SKM-1 (cell line): ENCODE results near the gene BRCA2.

Experiments
- DNase-seq: peaks from one replicate; lab custom pipeline; 2025; ENCODE audit not compliant: unreplicated experiment; lab: John Stamatoyannopoulos, UW

Gene BRCA2

DNA sequence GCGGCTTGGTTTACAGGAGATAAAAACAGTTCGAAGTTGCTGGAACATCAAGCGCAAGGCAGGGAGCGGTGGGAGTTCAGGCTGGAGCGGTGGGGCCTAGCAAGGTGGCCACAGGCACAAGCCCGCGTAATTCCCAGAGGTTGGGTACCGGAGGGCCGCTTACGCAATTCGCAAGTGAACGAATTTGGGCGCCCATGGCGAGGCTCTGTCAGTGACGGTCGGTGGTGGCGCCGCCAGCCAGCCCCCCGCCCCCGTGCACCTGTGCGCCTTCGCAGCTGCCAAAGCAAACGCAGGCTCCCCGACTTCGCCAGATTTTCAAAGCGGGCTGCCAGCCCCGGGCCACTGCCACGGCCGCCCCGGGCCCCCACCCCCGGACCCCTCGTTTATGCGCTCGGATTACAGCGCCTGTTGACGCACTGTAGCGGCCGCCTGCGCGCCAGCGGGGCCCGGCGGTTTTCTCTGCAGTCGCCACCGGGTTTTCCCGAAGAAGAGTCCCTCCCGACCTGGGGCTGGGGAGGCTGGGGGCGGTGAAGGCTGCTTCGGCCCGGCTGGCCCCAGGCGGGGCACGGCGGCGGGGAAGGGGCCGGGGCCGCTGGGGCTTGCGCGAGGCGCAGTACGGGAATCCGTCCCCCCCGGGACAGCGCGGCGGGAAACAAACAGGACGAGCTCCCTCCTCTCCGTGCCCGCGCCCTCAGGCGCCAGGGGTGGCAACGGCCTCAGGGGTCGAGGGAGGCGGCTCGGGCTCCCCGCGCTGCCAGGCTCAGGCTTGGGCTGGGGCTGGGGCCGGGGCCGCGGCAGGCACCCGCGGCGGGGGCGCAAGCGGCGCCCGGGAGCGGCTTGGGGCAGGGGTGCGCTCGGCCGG is 111.9 kb downstream of the BRCA2 start:
- no peak for DNase-seq

DNA sequence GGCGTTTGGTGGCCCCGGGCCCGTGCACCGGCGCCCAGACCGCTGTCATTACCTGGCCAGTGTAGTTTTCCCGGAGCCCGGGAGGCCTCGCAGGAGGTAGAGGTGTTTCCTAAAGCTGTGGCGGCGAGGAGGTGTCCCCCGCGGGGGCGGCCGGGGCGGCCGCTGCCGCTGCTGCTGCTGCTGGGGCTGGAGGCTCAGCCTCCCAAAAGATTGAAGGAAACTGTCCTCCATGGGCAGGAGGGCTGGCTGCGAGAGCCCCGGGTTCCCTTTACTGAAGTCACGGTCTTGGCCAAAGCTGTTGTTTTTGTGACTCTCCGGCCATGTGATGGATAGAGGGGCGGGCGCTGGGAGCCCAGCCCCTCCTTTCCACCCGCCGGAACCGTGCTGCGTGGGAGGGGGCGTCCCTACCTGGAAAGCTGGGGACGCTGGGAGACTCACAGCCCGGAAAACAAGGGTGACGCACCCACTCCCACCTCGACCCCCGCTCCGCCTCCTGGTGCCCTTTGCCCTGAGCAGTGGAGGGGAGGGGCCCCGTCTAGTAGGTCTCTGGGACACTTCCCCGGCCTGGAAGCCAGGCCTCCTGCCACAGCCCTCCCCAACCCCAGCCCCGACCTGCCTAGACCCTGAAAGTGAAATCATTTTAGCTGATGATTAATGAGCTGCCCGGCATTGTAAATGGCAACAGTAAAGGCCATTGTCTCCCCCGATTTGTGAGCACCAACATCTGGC is 112.7 kb downstream of the BRCA2 start, which contains the start of gene N4BP2L1:
N4BP2L1 (minus strand) TSS at position 279 of the 729 bp plus-strand sequence; CDS start at position 231, 48 bp downstream.
- no peak for DNase-seq

DNA sequence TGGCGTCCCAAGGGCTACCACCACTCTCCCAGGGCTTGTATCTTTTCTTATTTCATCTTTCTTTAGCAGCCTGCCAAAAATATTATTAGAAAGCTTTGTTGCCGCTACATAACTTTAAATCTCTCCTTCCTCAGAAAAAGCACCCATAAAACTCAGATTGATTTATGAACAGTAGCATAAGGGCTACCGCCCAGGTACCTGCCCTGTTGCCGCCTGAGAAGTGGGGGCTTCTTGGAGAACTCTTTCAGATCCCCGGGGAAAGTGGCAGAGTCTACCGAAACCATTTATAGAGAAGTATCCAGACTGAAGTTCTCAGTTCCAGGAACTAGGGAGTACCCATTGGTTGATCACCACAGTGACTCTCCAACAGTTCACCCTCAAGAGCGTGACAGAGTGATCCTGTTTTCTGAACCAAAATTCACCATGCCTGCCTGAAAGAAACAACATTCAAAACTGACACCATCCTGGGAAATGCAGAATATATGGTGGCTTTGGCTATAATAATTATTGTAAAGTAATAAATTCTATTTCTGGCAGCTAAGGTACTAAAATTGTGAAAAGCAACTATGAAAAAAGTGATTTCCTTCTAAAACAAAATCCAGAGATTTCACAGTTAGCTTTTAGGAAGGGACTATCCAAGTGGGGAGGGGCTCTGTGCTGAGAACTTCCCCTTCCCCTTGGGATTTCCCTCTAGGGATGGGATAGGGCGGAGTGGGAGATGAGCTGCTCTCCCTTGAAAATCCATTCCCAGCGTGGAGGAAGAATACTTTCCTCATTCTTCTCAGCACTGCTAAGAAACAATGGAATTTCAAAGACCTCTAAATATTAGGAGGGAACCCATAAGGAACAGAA is 113.5 kb downstream of the BRCA2 start:
- DNase-seq: no peak

DNA sequence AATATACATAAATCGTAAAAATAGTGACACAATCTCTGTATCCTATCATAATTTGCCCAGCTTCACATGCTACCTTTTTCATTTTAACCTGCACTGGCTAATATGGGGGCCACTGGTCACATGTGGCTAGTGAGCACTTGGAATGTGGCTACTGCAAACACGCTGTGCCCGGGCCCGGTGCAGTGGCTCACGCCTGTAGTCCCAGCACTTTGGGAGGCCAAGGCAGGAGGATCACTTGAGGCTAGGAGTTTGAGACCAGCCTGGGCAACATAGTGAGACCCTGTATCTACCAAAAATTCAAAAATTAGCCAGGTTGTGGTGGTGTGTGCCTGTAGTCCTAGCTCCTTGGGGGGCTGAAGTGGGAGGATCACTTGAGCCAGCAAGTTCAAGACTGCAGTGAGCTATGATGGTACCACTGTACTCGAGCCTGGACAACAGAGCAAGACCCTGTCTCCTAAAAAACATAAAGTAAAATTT is 114.2 kb downstream of the BRCA2 start:
- no peak for DNase-seq

DNA sequence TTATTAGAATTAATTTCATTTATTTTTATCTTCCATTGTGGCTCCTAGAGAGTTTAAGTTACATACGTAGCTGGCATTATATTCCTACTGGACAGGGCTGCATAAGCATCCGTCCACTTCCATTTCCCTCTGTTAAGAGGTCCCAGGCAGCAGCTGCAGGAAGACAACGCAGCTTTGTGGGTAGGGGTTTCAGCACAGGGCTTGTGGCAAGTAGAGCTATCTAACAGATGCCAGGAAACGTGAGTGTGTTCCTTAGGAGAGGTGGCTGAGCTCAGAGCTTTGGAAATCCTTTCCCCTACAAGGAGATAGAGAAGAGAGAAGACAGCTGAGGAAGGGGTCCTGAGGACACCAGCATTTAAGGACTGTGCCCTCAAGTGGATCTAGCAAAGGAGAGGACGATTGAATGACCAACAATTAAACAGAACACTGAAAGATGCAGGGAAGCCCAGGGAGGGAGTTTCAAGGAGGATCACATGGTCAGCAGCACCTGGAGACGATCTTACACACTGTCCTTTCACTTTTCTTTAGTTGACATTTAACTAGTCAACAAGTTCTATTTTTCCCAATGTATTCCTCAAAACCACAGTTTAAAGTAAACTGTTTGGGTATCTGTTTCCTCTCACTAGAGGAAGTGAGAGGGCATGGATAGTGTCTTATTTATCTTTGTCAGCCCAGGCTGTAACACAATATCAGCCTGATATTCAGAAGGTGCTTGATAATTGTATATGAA is 114.9 kb downstream of the BRCA2 start:
- DNase-seq: no peak

DNA sequence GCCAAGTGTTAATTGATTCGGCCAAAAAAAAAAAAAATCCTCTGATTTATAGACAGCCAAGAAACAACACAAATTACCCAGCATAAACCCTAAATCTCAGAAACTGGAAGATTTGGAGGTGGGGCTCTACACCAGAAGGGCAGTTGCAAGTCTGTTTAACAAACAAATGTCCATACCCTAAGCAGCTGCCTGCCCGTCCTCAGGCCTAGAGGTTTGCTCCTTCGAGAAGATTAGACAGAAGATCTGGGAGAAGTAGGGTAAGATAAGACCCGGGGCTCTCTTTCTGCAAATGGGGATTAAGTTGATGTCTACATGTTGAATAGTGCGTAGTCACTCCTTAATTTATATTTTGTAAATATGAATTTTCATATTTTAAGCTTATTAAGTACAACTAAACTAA is 116.1 kb downstream of the BRCA2 start:
- DNase-seq: no peak

DNA sequence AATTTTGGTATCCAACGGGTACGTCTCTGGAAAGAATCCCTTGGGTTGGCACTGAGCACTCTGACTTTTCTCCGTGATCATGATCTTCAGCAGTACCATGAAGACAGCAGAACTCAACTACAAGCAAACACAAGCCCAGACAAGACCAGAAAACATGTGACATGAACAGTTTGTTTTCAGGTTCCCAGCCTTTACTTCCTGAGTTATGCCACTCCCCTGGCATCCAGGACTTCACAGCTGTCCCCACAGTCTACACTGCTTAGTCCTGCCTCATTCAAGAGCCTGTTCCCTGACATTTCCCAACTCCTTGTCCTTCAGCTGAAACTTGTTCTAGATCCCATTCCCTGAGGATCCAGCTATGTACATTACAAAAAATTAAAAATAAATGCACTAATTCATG is 117.5 kb downstream of the BRCA2 start:
- no peak for DNase-seq

DNA sequence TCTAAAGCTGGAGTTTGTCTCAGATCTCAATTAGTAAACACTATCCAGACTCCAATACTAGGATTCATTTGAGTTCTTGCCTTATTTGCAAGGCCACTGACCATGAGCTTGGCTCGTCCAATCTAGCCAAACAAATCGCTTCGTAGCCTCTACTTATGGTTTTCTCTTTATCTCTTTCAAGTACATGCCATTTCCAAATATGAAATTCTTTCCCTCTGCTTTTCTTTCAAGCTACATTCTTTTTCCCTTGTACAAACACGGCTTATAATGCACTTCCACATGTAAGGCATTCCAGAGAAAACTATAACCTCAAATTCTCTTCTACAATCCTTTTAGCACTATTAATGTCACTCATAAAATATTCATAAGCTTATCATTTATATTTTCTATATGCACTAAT is 123.6 kb downstream of the BRCA2 start:
- no peak for DNase-seq

DNA sequence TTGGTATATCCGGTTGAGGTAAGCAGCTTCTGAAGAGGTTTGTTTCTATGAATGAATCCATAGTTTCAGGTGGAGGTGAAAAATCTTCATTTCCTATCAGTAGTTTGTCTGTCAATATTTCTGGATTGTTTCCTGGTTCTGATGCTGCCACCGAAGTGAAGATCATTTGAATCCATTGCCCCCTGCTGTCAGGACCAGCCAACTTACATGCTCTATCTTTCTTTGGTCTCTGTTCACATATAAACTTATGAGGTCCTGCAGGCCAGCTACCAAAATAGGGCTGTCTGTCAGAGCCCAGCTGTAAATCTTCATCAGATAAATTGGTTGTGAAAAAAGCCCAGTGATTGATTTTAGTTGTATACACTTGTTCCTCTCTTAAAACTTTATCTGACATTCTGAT is 127.8 kb downstream of the BRCA2 start:
- DNase-seq: no peak

DNA sequence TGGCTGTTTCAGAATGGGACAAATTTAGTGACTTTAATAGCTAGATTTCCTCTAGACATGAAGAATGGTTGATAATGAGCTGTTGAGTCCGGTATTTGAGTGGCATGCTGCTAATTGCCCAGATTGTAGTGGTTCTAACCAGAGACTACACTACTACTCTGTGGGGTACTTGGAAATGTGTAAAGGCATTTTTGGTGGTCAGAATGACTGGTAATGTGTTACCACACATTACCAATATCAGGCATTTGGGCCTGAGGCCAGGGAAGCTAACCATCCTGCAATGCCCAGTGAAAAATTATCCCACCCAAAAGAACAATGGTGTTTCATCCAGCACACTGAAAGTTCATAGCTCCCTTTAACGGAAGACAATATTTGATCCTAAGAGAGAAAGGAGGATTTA is 130.2 kb downstream of the BRCA2 start:
- DNase-seq: no peak

DNA sequence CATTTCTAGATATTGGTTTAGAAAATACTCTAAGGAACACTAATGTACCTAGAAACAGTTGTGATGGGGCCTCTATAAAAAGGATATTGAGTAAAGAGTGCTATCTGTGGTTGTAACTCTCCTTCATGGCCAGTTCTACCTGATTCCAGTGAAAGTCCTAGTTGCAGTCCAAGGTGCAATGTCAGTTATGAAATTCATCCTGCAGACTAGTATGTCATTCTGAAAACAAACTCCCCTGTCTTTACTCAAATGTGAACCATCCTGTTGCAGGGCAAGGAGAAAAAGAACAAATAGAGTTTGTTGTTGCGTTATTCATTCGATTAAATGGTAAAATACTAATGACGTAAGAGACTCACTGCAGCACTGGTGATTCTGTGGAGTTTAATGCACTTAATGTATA is 130.9 kb downstream of the BRCA2 start:
- DNase-seq: no peak

DNA sequence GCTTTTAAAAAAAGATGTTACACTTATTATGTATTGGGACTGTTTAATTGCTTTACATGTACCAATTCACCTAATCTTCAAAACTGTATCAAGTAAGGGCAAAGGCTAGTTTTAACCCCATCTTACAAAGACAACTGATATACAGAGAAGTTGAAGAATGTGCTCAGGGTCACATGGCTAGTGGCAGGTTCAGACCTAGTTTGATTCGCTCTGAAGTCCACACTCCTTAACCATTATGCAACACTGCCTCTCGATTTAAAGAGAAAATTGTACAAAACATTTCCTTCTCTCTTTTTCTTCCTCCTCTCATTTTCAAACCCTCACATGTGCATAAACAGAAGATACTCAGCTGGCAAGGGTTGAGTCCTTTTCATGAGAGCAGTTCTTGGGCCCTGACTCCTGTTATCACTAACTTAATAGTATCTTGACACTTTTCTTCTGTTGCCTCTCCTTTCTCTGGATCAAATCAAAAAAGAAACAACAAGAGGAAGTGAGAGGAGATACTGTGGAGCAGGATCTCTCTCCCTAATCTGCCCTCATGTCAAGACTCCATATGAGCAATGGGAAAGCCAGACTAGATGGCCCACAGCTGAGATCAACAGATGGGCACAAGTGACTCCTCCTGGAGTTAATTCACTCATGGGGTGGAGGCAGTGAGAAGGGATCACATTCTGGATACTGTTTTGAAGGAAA is 131.6 kb downstream of the BRCA2 start:
- DNase-seq: no peak

DNA sequence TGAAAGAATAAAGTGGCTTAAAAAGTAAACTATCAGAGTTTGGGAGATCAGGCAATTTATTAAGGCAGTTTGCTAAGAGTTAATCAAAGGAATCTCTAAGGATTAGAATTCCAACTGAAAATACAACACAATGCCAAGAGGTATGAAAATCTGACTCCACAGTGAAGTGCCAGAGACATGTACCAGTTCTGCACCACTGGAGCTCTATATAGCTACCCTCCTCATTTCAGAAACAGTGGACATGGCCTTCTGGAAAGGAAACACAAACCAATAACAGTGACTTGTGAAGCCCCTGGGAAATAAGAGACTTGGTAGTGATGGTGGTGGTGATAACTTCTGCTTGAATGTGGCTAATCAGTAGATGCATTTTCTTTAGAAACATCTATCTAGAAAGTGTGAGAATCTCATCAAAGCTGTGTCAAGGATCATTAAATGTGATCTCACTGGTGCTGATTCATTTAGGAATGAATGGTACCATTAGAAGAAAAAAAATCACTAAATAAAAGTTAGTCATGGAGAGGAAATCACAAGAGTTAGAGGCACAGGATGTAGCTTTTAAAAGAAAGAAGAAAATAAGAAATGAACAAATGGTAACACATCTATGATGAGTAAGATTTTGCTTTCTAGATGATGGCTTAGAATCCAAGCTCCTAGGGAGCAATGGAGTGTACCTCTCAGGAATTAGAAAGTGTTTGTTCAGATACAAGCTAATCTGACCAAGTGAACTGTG is 132.8 kb downstream of the BRCA2 start:
- no peak for DNase-seq

DNA sequence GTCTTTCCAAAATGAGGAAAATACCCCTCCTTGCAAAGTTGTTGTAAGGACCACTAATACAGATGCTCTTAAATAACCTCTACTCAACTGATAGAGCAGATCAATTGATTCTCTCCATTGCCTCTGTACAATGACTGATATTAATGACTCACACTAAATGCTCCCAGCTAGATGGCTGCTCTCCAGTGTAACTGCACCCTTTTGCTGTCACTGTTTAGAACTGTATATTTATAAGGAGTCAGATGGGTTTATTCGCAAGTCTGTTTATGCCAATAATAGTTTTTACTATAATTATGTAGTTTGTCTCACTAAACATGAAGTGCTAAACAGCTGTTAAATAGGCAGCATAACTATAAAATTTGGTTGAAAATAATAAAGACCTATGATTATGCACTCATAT is 133.7 kb downstream of the BRCA2 start:
- DNase-seq: no peak
